Measurements from ENCODE around the gene ZPBP2.
"Not testable (repeated sequence)": the region's sequence is repeated elsewhere in the genome, so short reads cannot be mapped to it uniquely, and the experiment has no call there.

Gene ZPBP2

GRCh38 chr17:39841134-39841683 is 26.8 kb upstream of the ZPBP2 start:
- TF ChIP-seq CTCF (IDR thresholded peaks at IDR 0.05; ENCODE audit: extremely low read depth, missing control alignments): no peak

DNA sequence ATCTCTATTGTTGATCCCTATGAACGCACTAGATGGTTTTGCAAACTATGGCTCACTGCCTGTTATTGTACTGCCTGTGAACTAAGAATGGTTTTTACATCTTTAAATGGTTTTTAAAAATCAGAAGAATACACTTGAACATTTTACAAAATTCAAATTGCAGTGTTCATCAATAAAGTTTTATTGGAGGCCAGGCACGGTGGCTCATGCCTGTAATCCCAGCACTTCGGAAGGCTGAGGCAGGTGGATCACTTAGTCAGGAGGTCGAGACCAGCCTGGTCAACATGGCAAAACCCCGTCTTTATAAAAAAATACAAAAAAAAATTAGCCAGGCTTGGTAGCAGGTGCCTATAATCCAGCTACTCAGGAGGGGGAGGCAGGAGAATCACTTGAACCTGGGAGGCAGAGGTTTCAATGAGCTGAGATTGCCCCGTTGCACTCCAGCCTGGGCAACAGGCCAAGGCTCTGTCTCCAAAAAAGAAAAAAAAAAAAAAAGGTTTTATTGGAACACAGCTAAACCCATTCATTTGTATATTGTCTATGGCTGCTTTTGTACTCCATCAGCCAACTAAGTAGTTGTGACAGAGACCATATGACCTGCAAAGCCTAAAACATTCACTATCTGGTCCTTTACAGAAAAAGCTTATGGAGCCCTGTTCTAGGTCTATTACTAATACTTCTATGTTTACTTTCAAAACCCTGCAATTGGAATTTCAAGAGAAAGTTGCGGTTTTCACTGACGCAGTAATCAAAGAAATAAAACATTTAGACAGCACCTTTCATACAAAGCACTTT is 22.8 kb upstream of the ZPBP2 start:
- DNase-seq (ENCODE audit: low spot score): no peak
- no peak for TF ChIP-seq CTCF (IDR thresholded peaks at IDR 0.05; ENCODE audit: extremely low read depth, missing control alignments)

More at GRCh38 chr17:39841134-39841683, 26.8 kb upstream of the ZPBP2 start:
- no peak for DNase-seq (ENCODE audit: low spot score)

- TF ChIP-seq CTCF (IDR thresholded peaks at IDR 0.05; ENCODE audit: extremely low read depth, missing control alignments): no peak
- DNase-seq (ENCODE audit: low spot score): no peak
These were observed 21.8 kb upstream of the ZPBP2 start for GRCh38 chr17:39846205-39846604.

DNA sequence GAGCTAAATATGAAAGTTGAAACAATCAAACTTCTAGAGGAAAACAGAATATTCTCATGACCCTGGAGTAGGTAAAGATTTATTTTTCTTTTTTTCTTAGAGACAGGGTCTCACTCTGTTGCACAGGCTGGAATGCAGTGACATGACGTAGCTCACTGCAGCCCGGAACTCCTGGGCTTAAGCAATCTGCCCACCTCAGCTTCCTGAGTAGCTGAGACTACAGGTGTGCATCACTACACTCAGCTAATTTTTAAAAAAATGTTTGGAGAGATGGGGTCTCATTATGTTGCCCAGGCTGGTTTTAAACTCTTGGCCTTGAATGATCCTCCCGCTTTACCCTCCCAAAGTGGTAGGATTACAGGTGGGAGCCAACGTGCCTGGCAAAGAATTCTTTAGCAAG is 19.4 kb upstream of the ZPBP2 start:
- DNase-seq (ENCODE audit: low spot score): no peak
- TF ChIP-seq CTCF (IDR thresholded peaks at IDR 0.05; ENCODE audit: extremely low read depth, missing control alignments): no peak

DNA sequence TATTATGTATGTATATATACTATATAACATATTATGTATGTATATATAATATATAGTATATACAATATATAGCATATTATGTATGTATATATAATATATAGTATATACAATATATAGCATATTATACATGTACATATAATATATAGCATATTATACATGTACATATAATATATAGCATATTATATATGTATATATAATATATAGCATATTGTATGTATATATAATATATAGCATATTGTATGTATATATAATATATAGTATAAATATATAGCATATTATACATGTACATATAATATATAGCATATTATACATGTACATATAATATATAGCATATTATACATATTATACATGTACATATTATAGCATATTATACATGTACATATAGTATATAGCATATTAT is 17.8 kb upstream of the ZPBP2 start:
- DNase-seq (ENCODE audit: low spot score): not testable (repeated sequence)

DNA sequence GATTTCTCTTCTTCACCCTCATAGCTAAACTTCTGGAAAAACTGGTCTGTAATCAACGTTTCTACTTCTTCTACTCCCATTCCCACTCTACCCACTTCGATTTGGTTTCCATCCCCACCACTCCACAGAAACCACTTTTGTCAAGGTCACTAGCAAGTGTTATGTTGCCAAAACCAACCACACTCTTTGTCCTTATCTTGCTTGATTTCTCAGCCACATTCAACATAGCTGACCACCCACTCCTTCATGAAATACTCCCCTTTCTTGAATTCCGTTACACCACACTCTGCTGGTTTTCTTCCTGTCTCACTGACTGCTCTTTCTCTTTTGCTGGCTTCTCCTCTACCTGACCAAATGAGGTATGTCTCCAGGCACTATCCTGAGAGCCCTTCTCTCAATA is 15.8 kb upstream of the ZPBP2 start:
- peak; percentile 36 for DNase-seq (ENCODE audit: low spot score)
- no peak for TF ChIP-seq CTCF (IDR thresholded peaks at IDR 0.05; ENCODE audit: extremely low read depth, missing control alignments)

- no peak for DNase-seq (ENCODE audit: low spot score)
These were observed 13.1 kb upstream of the ZPBP2 start for GRCh38 chr17:39854909-39855308.

GRCh38 chr17:39855911-39856649 is 11.9 kb upstream of the ZPBP2 start:
- not testable (repeated sequence) for DNase-seq (ENCODE audit: low spot score)

More at GRCh38 chr17:39854909-39855308, 13.1 kb upstream of the ZPBP2 start:
- TF ChIP-seq CTCF (IDR thresholded peaks at IDR 0.05; ENCODE audit: extremely low read depth, missing control alignments): no peak

All from GM20000 (cell line).